HG03378 (cell line): ENCODE measurements around the gene SERPINB11.
"Not testable (repeated sequence)": the region's sequence is repeated elsewhere in the genome, so short reads cannot be mapped to it uniquely, and the experiment has no call there.

Source experiments
- ATAC-seq: cut with Tn5 transposase; IDR thresholded peaks from one replicate; pipeline ENCODE4 v1.9.1; 2021; ENCODE audit warnings: mild to moderate bottlenecking, moderate library complexity; ENCODE audit not compliant: unreplicated experiment

Gene SERPINB11

GRCh38 chr18:63725682-63726480, 23.1 kb downstream of the SERPINB11 start:
- no peak for ATAC-seq

- ATAC-seq: no peak
These were observed 28.0 kb downstream of the SERPINB11 start for GRCh38 chr18:63730773-63731172.

DNA sequence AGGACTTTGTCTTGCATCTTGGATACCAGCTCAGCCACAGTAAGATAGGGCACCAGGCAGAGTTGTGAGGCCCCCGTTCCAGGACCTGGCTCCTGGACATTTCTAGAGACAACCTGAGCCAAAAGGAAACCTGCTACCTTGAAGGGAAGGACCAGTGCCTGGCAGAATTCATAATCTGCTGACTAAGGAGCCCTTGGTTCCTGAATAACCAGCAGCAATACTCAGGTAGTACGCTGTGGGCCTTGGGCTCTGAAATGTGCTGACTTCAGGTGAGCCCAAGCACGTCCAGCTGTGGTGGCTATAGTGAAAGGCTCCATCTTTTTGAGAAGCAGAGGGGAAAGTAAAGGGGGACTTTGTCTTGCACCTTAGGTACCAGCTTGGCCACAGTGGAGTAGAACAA, 28.5 kb downstream of the SERPINB11 start:
- ATAC-seq: no peak

DNA sequence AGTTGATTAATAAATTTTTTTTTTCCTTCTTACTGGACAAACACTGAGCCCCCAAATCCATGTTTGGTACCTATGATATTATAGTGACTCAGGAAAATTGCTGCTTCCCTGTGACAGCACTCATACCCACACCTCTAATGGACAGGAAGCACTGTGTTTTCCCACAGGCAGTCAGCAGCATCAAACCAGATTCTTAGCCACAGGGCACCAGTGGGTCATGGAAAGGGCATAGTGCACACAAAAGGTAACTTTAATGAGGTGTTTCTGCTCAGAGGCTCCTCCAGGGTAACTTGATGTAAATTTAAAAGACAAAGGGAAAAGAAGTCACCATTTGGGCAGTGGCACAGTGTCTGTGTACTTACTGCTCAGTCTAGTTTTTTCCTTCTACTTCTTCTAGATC, 34.1 kb downstream of the SERPINB11 start:
- ATAC-seq: no peak

DNA sequence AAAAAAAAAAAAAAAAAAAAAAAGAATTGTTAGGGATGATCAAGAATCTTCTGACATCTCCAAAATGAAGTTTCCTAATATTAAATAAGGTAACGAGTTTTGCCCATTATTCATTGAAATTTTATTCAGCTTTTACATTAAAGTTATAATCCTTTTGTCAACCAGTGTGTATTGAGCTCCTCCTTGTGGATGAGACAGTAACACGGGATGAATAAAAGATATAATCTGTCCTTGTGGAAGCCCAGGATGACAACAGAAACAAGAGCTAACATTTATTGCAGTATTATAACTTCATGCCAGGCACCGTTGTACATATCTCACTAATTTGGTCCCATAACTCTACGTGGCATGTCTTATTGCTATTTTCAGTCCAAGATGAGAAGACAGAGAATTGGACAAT, 39.0 kb downstream of the SERPINB11 start:
- no peak for ATAC-seq

DNA sequence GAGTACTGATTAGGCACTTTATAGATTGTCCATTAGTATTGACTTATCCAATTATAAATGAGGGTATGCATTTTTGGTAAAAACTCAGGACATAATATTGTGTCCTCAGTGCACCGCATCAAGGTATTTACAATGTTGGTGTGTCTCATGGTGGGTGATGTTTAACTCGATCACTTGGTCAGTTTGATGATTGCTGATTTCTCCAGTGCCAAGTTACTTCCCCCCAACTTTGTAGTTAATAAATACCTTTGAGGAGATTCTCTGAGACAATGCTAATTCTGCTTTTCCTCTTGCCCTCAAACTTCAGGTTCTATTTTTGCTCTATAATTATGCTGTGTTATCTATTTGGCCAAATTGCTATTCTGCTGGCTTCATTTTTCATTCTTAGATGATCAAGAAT, 44.2 kb downstream of the SERPINB11 start:
- no peak for ATAC-seq

DNA sequence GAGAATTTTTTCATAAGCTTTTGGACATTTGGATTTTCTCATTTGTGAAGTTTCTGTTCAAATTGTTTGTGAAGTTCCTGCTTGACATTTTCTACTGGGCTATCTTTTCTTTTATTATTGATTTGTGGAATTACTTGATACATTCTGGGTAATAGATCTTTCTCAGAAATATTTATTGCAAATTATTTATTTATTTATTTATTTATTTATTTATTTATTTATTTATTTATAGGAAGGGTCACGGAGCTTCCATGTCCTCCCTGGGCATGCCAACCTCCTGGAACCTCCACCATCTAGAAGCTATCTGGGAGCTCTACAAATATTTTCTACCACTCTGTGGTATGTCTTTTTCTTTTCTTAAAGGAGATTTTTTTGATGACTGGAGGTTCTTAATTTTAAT, 46.7 kb downstream of the SERPINB11 start:
- ATAC-seq: no peak

- no peak for ATAC-seq
These were observed 49.9 kb downstream of the SERPINB11 start for GRCh38 chr18:63752636-63753035.

DNA sequence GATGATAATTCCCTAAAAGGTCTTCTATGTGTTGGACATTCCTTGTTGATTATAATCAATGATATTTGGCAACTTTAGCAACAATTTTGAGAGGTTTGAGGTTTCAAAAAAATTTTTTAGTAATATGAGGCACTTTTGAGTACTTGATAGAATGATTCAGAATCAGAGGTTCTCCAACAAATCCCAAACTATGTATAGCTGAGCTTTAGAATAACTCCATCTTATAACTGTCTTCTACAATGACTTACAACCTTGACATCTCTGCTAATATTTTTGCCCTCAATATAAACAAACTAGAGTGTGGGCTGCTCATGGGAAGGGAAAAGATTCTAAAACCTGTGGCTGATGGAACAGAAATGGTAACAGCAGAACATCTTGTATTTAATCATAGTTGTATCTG, 50.9 kb downstream of the SERPINB11 start:
- ATAC-seq: no peak

DNA sequence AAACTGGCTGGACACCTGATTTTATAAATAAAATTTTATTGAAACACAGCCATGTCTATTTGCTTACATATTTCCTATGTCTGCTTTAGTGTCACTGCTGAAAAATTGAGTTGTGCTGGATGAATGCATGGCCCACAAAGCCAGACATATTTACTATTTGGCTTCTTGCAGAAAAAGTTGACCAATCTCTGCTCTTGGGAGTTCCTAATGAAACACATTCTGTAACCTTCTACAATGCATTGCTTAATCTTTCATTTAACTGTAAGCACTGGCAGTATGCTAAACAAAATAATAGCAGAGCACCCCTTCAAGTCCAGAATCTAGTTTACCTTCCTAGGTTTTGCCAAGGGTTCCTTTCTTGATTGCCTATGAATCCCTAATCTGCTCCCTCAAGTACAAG, 54.8 kb downstream of the SERPINB11 start:
- ATAC-seq: no peak

DNA sequence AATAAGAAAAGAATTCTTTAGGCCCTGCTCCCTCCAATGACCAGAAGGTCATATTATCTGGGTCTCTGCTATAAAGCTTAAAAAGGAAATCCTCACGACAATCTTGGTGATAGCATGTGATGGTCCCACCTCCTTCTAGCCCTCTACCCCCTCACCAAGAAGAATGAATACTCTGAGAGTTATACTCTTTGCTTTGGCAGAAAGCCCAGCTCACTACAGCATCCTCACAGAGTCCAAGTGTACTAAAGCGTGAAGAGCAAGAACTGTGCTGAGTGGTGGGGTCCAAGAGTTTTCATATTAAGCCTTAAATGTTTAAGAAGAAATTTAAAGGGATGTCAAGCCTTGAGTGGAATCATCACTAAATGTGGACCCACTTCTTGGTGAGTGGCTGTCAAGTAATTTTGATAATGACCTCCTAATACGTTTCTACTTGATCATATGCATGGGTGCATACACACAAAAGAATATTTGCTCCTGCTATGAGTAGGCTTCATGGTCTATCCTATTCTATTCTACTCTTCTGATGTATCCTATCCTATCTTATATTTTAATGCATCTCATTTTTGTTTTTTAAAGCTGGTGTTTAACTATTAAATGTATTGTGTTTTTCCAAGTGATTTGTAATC, 56.0 kb downstream of the SERPINB11 start:
- ATAC-seq: no peak

DNA sequence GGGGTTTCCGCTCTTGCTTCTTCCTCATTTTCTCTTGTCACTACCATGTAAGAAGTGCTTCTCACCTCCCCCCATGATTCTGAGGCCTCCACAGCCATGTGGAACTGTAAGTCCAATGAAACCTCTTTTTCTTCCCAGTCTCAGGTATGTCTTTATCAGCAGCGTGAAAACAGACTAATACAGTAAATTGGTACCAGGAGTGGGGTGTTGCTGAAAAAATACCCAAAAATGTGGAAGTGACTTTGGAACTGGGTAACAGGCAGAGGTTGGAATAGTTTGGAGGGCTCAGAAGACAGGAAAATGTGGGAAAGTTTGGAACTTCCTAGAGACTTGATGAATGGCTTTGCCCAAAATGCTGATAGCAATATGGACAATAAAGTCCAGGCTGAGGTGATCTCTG, 57.0 kb downstream of the SERPINB11 start:
- ATAC-seq: not testable (repeated sequence)

GRCh38 chr18:63762518-63762917, 59.8 kb downstream of the SERPINB11 start:
- no peak for ATAC-seq

GRCh38 chr18:63763831-63764600, 61.3 kb downstream of the SERPINB11 start:
- ATAC-seq: no peak

DNA sequence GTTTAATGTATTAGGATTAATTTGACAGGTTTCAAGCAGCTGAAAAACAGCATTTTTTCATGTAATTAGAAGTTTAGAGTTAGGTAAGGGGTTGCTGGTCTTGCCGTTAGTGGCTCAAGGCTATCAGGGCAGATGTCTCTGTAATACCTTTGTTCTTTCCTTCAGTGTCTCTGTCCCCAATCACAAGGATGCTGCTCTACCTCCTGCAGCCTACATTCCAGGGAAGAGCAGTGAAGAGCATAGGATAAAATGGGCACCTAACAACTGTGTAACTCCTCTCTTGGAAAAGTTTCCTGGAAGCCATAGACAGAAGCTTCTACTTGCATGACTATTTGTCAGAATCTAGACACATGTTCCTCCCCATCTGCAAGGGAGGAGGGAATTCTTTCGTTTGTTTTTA, 63.1 kb downstream of the SERPINB11 start:
- no peak for ATAC-seq
